ENCODE data around the gene TTYH1.

The TTYH1 gene

DNA sequence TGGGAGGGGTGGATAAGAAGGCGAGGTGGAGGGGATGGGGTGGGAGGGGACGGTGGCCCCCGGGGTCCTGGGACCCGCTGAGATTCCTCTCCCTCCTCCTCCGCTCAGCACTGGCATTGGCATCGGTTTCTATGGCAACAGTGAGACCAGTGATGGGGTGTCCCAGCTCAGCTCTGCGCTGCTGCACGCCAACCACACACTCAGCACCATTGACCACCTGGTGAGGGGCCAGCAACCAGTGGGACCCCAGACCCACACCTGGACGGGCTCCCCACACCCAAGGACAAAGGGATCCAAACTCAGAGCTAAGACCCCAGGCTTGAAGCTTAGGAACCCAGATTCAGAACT is 5.9 kb downstream of the TTYH1 start:
- FAIRE-seq (no peak), DNase-seq (ENCODE audit: insufficient read length, low spot score) (no peak)

GRCh38 chr19:54421521-54421920 is 6.3 kb downstream of the TTYH1 start:
- DNase-seq (ENCODE audit: insufficient read length, low spot score) (no peak), FAIRE-seq (no peak)

DNA sequence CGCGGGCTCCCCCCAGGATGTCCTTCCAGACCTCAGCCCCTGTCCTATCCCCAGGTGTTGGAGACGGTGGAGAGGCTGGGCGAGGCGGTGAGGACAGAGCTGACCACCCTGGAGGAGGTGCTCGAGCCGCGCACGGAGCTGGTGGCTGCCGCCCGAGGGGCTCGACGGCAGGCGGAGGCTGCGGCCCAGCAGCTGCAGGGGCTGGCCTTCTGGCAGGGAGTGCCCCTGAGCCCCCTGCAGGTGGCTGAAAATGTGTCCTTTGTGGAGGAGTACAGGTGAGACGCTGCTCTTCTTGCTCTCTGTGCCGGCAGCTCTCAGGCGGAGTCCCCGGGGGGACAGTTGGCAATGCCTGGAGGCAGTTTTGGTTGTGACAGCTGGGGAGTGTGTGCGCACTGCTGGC is 6.9 kb downstream of the TTYH1 start:
- no peak for DNase-seq (ENCODE audit: insufficient read length, low spot score)
- FAIRE-seq, result no peak

GRCh38 chr19:54424201-54424600 is 8.9 kb downstream of the TTYH1 start:
- no peak for DNase-seq (ENCODE audit: insufficient read length, low spot score)
- FAIRE-seq, result no peak

DNA sequence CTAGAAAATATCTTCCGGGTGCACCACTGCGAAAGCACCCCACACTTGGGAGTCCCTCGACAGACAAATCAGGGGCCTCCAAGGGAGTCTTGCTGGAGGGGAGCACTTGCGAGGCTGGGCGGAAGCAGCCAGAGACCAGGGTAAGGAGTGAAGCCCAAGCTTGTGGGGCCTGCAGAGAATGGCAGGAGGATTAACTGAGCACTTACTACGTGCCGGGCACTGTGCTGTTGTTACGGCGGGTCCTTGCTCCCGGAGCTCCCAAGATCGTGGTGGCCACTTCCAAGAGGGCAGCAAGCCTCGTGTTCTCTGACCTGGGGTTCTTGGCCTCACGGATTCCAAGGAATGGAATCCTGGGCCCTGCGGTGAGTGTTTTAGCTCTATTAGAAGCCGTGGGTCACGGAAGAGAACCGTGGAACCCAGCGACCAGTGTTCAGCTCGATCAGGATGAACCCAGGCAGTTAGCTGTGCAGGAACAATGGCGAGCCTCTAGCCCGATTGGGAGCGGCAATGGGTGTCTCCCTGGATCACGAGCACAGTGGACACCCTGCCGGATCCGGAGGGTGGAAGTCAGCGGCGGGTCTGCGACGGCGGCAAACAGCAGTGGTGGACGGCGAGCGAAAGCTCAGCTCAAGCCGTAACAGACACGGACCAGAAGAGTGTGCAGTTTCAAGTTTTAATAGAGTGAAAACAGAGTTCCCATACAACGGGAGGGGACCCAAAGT is 9.6 kb downstream of the TTYH1 start:
- DNase-seq (ENCODE audit: insufficient read length, low spot score) (no peak), FAIRE-seq (no peak)

GRCh38 chr19:54425382-54425723 is 10.1 kb downstream of the TTYH1 start:
- no peak for FAIRE-seq
- DNase-seq (ENCODE audit: insufficient read length, low spot score), result no peak

GRCh38 chr19:54426291-54426931 is 11.1 kb downstream of the TTYH1 start:
- FAIRE-seq (no peak), DNase-seq (ENCODE audit: insufficient read length, low spot score) (no peak)

DNA sequence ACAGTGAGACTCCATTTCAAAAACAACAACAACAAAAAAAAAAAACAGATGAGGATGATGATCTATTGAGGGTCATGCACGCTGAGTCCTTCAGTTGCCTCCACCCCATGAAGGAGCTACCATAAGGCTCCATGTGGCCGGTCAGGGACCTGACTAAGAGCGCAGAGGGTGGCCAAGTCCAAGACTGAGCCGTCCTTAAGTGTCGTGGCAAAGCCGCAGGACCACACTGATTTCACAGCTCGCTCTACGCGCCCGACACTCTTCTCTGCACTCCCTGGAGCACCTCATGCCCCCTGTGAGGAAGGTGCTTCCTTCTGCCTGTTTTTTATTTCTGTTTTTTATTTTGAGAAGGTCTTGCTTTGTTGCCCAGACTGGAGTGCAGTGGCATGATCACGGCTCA is 12.3 kb downstream of the TTYH1 start:
- DNase-seq (ENCODE audit: insufficient read length, low spot score) (no peak), FAIRE-seq (no peak)

DNA sequence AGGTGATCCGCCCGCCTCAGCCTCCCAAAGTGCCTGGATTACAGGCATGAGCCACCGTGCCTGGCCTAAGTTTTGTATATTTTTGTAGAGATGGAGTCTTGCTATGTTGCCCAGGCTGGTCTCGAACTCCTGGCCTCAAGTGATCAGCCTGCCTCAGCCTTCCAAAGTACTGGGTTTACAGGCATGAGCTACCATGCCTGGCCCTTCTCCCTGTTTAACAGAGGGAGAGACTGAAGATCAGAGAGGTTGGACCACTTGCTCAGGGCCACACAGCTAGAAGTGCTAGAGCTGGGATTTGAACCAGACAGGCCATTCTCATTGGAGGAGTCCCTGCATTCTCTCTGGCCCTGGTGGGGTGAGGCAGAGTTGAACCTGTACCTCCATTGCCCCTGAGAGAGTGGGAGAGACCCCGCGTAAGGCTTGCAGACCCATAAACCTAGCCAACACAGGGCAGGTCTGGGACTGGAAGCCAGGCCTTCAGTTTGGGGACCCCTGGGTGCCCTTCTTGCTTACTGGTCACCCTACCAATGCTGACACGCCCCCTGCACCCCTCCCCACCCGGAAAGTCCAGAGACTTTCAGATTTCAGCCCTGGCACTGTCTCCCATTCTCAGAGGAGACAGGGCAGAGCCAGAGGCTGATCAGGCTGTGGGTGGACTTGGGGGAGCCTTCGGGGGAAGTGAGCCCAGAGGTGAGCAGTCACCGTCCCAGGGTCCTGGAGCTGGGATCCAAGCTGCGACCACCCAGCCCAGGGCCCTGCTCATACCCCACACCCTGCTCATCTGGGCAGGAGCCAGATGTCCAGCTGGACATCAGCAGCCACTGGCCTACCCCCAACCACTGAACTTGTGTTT is 13.3 kb downstream of the TTYH1 start:
- FAIRE-seq, result no peak
- no peak for DNase-seq (ENCODE audit: insufficient read length, low spot score)

DNA sequence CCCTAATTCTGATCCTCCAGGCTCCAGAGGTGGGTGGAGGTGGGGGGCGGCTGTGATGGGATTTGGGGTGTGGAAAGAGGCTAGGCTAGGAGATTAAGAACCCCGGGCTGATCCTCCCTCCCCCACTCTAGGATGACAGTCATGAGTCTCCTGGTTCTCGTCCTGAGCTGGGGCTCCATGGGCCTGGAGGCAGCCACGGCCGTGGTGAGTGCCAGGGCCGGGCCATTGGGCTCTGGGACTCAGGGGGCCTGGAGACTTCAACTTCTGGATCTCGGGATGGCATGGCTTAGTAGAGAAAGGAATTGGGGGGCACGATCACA is 13.9 kb downstream of the TTYH1 start:
- FAIRE-seq, result no peak
- DNase-seq (ENCODE audit: insufficient read length, low spot score), result no peak

GRCh38 chr19:54429545-54430227 is 14.4 kb downstream of the TTYH1 start:
- no peak for DNase-seq (ENCODE audit: insufficient read length, low spot score)
- no peak for FAIRE-seq

DNA sequence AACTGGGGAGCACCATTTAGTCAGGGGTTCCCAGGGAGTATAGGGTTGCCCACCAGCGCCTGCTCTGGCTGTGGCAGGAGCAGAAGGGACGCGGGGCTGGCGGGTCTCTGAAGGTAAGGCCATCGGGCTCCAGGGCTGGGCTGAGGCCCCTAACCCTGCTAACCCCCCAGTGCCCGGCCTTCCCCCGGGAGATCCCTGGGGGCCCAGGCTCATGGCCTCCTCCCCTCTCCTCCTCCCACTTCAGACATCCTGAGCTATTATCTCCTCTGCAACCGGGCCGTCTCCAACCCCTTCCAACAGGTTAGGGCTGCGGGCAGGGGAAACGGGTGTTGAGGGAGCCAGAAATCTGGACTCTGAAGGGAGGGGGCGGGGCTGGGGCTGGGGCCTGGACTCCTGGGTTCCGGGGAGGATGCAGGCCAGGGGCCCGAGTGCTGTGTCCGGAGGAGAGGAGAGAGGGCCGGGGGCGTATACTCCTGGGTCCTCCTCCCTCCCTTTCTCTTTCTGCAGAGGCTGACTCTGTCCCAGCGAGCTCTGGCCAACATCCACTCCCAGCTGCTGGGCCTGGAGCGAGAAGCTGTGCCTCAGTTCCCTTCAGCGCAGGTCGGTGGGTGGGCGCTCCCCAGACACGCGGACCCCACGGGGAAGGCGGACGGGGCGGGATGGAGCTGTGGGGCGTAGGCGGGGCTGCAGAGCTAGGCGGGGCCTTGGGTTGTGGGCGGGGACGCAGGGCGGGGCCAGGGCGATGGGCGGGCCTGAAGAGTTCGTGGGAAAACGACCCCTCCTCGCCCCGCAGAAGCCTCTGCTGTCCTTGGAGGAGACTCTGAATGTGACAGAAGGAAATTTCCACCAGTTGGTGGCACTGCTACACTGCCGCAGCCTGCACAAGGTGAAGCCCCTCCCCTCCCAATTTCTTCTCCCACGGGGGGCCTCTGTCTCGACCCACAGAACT is 15.3 kb downstream of the TTYH1 start:
- FAIRE-seq (peak; percentile 11), DNase-seq (ENCODE audit: insufficient read length, low spot score) (no peak)

- FAIRE-seq (no peak), DNase-seq (ENCODE audit: insufficient read length, low spot score) (no peak)
These were observed 16.1 kb downstream of the TTYH1 start for GRCh38 chr19:54431255-54431838.

- DNase-seq (ENCODE audit: insufficient read length, low spot score), result no peak
- FAIRE-seq, result no peak
These were observed 17.0 kb downstream of the TTYH1 start for GRCh38 chr19:54432144-54432738.

DNA sequence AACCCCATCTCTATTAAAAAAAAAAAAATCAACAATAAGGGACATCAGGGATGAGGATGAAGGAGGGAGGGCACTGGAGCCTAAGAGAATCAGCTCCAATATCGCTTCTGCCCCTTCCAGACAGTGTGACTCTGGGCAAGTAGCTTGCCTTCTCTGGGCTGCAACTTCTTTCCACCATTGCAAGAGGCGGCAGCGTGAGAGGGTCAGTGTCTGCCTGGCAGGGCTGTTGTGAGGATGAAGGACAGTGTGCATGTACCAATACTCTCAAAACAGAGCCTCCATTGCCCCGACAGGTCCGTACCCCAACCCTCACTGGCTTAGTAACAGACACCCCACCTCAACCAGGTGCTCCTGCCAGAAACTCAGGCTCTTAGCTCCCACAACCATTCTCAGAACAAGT is 18.4 kb downstream of the TTYH1 start:
- DNase-seq (ENCODE audit: insufficient read length, low spot score) (no peak), FAIRE-seq (no peak)

- DNase-seq (ENCODE audit: insufficient read length, low spot score) (no peak), FAIRE-seq (no peak)
These were observed 19.0 kb downstream of the TTYH1 start for GRCh38 chr19:54434112-54434872.

DNA sequence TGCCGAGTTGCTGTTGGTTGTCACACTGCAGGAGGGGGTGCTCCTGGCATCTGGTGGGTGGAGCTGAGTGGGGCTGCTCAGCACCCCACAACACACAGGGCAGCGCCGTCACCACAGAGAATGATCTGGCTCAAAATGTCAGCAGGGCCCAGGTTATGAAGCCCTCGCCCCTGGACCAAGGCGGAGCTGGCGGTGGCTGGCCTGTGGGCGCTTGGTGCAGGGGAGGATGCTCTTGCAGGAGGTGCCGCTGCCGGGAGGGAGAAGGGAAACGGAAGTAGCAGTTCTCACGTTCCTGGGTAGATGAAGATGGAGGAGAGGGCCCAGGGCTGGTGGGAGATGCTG is 19.6 kb downstream of the TTYH1 start:
- DNase-seq (ENCODE audit: insufficient read length, low spot score) (no peak), FAIRE-seq (no peak)

DNA sequence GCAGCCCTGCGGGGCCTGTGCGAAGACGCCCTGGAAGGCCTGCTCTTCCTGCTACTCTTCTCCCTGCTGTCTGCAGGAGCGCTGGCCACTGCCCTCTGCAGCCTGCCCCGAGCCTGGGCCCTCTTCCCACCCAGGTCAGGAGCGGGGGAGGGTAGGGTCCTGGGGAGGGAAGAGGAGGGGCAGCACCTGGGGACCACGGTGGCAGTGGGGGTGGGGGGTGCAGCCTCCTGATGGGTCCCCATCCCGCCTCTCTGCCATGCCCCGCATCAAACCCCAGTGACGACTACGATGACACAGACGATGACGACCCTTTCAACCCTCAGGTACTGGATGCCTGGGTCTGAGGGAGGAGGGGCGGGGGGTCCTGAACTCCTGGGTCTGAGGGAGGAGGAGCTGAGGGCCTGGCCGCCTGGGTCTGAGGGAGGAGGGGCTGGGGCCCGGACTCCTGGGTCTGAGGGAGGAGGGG is 20.3 kb downstream of the TTYH1 start:
- FAIRE-seq (no peak), DNase-seq (ENCODE audit: insufficient read length, low spot score) (no peak)

GRCh38 chr19:54436031-54436523 is 20.8 kb downstream of the TTYH1 start:
- FAIRE-seq, result no peak
- no peak for DNase-seq (ENCODE audit: insufficient read length, low spot score)

Measured in GM19239 (cell line).